OCI-LY1 (cell line): ENCODE results near the gene NCAPD2.
A peak's percentile ranks its signal among the peaks of the same experiment; 100 is the strongest.

Experiments used
- H2AFZ ChIP-seq: fragments of 200-600 bp; sonication (generic), shearing (Covaris generic); 2 replicates; pipeline ENCODE4 v1.6.0; 2014; ENCODE audit warnings: antibody characterized with exemption, mild to moderate bottlenecking, low read length
- H3F3A ChIP-seq: fragments of 200-600 bp; sonication (generic), shearing (Covaris generic); 2 replicates; pipeline ENCODE4 v1.6.0; 2014; ENCODE audit warnings: mild to moderate bottlenecking, antibody characterized with exemption, low read length, moderate library complexity; ENCODE audit not compliant: insufficient read depth
- H3K27ac ChIP-seq: fragments of 200-600 bp; sonication (generic); 2 replicates; pipeline ENCODE4 v1.5.1; 2014; ENCODE audit warnings: low read length, mixed run types, mild to moderate bottlenecking, low read depth; ENCODE audit not compliant: poor library complexity, severe bottlenecking
- H3K27me3 ChIP-seq: fragments of 200-600 bp; sonication (generic); 2 replicates; pipeline ENCODE4 v1.6.0; 2014; ENCODE audit warnings: antibody characterized with exemption, mild to moderate bottlenecking, low read length, moderate library complexity; ENCODE audit not compliant: insufficient read depth
- H3K36me3 ChIP-seq: fragments of 200-600 bp; sonication (generic); 2 replicates; pipeline ENCODE4 v1.6.1; 2014; ENCODE audit warnings: mild to moderate bottlenecking, antibody characterized with exemption, low read length, moderate library complexity, mixed read lengths; ENCODE audit not compliant: insufficient read depth
- H3K4me1 ChIP-seq: fragments of 200-600 bp; sonication (generic); 2 replicates; pipeline ENCODE4 v1.5.1; 2014; ENCODE audit warnings: mild to moderate bottlenecking, low read length, moderate library complexity; ENCODE audit not compliant: insufficient read depth, severe bottlenecking
- H3K4me2 ChIP-seq: fragments of 200-600 bp; sonication (generic), shearing (Covaris generic); 2 replicates; pipeline ENCODE4 v1.6.1; 2014; ENCODE audit warnings: low read length
- H3K4me3 ChIP-seq: fragments of 200-600 bp; sonication (generic); 2 replicates; pipeline ENCODE4 v1.5.1; 2014; ENCODE audit warnings: low read length, low read depth, mild to moderate bottlenecking, mixed read lengths; ENCODE audit not compliant: poor library complexity, severe bottlenecking
- H3K79me2 ChIP-seq: fragments of 200-600 bp; shearing (Covaris generic); 2 replicates; pipeline ENCODE4 v1.6.1; 2016; ENCODE audit warnings: mixed run types, low read length, mixed read lengths; ENCODE audit not compliant: insufficient read depth
- H3K9ac ChIP-seq: fragments of 200-600 bp; sonication (generic), shearing (Covaris generic); 2 replicates; pipeline ENCODE4 v1.6.1; 2014; ENCODE audit warnings: mild to moderate bottlenecking, low read length, mixed read lengths
- H3K9me2 ChIP-seq: fragments of 200-600 bp; sonication (generic), shearing (Covaris generic); 2 replicates; pipeline ENCODE4 v1.6.1; 2014; ENCODE audit warnings: low read depth, mild to moderate bottlenecking, low read length, mixed read lengths
- H3K9me3 ChIP-seq: fragments of 200-600 bp; shearing (Covaris generic); 2 replicates; pipeline ENCODE4 v1.6.1; 2014; ENCODE audit warnings: low read length, mixed read lengths
- H4K20me1 ChIP-seq: fragments of 200-600 bp; sonication (generic), shearing (Covaris generic); 2 replicates; pipeline ENCODE4 v1.6.0; 2016; ENCODE audit warnings: mild to moderate bottlenecking, low read length; ENCODE audit not compliant: insufficient read depth
- EZH2 ChIP-seq: fragments of 200-600 bp; sonication (generic), shearing (Covaris generic); IDR thresholded peaks from 2 replicates; pipeline ENCODE4 v1.8.0; 2017; ENCODE audit warnings: borderline replicate concordance, mixed run types, mild to moderate bottlenecking, antibody characterized with exemption, low read length, moderate library complexity, mixed read lengths
- TF ChIP-seq, protein P1 (sequence below): fragments of 200-600 bp; sonication (generic), shearing (Covaris generic); IDR thresholded peaks from 2 replicates; pipeline ENCODE4 v1.5.1; 2017; ENCODE audit warnings: mild to moderate bottlenecking, antibody characterized with exemption, low read length, moderate library complexity, mixed read lengths

Gene NCAPD2

DNA sequence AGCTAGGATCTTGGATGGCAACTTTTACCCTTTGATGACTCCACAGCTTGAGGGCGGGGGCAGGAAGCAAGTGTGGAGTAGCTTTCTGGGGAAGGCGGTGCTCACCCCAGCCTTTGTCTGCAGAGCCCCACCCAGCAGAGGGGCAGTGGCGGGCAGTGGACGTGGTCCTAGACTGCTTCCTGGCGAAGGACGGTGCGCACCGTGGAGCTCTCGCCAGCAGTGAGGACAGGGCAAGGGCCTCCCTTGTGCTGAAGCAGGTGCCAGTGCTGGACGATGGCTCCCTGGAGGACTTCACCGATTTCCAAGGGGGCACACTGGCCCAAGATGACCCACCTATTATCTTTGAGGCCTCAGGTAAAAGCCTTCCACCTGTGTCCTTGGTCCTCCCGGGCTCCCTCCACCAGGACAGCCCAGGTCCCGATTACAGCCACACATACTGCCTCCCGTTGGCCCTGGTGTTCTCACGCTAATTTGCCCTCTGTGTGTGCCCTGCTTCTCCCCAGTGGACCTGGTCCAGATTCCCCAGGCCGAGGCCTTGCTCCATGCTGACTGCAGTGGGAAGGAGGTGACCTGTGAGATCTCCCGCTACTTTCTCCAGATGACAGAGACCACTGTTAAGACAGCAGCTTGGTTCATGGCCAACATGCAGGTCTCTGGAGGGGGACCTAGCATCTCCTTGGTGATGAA, 40.8 kb upstream of the NCAPD2 start:
- peaks cover 63% of the 10 kb centered on the region for H3K36me3 ChIP-seq
- H3K4me1 ChIP-seq, result peaks cover 47% of the 10 kb centered on the region
- no peaks in the 10 kb centered on the region for H3K9me2 ChIP-seq
- H3K4me3 ChIP-seq, result peak overlapping the region; percentile 57
- H2AFZ ChIP-seq, result no peak overlapping the region
- H4K20me1 ChIP-seq, result no peaks in the 10 kb centered on the region
- H3K9me3 ChIP-seq, result no peaks in the 10 kb centered on the region
- H3F3A ChIP-seq, result no peaks in the 10 kb centered on the region
- TF ChIP-seq EZH2, result no peak
- TF ChIP-seq, protein P1, sequence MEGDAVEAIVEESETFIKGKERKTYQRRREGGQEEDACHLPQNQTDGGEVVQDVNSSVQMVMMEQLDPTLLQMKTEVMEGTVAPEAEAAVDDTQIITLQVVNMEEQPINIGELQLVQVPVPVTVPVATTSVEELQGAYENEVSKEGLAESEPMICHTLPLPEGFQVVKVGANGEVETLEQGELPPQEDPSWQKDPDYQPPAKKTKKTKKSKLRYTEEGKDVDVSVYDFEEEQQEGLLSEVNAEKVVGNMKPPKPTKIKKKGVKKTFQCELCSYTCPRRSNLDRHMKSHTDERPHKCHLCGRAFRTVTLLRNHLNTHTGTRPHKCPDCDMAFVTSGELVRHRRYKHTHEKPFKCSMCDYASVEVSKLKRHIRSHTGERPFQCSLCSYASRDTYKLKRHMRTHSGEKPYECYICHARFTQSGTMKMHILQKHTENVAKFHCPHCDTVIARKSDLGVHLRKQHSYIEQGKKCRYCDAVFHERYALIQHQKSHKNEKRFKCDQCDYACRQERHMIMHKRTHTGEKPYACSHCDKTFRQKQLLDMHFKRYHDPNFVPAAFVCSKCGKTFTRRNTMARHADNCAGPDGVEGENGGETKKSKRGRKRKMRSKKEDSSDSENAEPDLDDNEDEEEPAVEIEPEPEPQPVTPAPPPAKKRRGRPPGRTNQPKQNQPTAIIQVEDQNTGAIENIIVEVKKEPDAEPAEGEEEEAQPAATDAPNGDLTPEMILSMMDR, result no peak
- H3K27me3 ChIP-seq, result no peaks in the 10 kb centered on the region
- no peaks in the 10 kb centered on the region for H3K79me2 ChIP-seq
- H3K9ac ChIP-seq, result peak overlapping the region; percentile 74
- peak overlapping the region; percentile 99 for H3K27ac ChIP-seq
- H3K4me2 ChIP-seq, result peak overlapping the region; percentile 68

DNA sequence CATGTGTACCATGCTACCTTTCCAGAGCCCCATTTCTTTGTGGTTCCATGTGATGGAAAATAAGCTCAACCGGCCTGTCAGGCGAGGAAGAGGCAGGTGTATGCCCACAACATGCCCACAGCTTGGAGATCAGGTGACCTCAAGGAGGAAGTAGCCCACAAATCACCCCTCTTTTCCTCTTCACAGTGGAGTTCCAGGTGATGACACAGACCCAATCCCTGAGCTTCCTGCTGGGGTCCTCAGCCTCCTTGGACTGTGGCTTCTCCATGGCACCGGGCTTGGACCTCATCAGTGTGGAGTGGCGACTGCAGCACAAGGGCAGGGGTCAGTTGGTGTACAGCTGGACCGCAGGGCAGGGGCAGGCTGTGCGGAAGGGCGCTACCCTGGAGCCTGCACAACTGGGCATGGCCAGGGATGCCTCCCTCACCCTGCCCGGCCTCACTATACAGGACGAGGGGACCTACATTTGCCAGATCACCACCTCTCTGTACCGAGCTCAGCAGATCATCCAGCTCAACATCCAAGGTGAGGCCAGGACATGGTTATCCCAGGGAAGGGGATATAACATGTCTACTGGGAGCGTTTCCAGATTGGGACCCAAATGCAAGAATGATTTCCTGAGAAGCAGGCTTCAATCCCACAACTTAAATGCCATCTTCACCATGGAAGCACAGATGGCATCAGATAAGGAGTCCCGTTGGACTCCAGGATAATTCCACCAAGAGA, 36.5 kb upstream of the NCAPD2 start:
- H2AFZ ChIP-seq, result no peak overlapping the region
- H3K9me2 ChIP-seq, result no peaks in the 10 kb centered on the region
- H4K20me1 ChIP-seq, result no peaks in the 10 kb centered on the region
- H3K36me3 ChIP-seq, result peaks cover 84% of the 10 kb centered on the region
- no peaks in the 10 kb centered on the region for H3K79me2 ChIP-seq
- H3K27me3 ChIP-seq, result no peaks in the 10 kb centered on the region
- peak overlapping the region; percentile 69 for H3K27ac ChIP-seq
- no peak overlapping the region for H3K4me2 ChIP-seq
- no peak for TF ChIP-seq EZH2
- TF ChIP-seq, protein P1, result no peak
- 0 out of 2 replicates have a peak, but pooled peaks cover 3% of the 10 kb centered on the region for H3F3A ChIP-seq
- no peak overlapping the region for H3K4me3 ChIP-seq
- H3K9me3 ChIP-seq, result no peaks in the 10 kb centered on the region
- peaks cover 39% of the 10 kb centered on the region for H3K4me1 ChIP-seq
- no peak overlapping the region for H3K9ac ChIP-seq

DNA sequence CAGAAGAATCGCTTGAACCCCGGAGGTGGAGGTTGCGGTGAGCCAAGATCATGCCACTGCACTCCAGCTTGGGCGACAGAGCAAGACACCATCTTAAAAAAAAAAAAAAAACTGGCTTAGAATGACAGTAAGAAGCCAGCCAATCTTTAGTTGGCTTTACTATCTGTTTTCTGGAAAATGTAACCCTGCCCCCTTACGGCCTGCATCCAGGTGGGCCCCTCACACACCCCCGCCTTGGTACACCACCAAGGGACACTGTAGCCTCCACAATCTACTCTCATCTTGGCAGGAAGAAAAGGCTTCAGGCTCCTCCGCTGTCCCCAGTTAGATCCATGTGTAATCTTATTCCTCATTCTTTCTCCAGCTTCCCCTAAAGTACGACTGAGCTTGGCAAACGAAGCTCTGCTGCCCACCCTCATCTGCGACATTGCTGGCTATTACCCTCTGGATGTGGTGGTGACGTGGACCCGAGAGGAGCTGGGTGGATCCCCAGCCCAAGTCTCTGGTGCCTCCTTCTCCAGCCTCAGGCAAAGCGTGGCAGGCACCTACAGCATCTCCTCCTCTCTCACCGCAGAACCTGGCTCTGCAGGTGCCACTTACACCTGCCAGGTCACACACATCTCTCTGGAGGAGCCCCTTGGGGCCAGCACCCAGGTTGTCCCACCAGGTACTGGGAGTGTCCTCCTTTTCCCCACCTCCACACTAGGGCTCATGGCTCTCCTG, 35.5 kb upstream of the NCAPD2 start:
- peak overlapping the region; percentile 49 for H3K27ac ChIP-seq
- H2AFZ ChIP-seq, result no peak overlapping the region
- H3K79me2 ChIP-seq, result no peaks in the 10 kb centered on the region
- H3K9ac ChIP-seq, result no peak overlapping the region
- no peaks in the 10 kb centered on the region for H3K27me3 ChIP-seq
- H3K9me3 ChIP-seq, result no peaks in the 10 kb centered on the region
- H4K20me1 ChIP-seq, result no peaks in the 10 kb centered on the region
- H3K4me2 ChIP-seq, result no peak overlapping the region
- TF ChIP-seq, protein P1, result no peak
- TF ChIP-seq EZH2, result no peak
- no peaks in the 10 kb centered on the region for H3K9me2 ChIP-seq
- H3K4me1 ChIP-seq, result peaks cover 39% of the 10 kb centered on the region
- 0 out of 2 replicates have a peak, but pooled peaks cover 3% of the 10 kb centered on the region for H3F3A ChIP-seq
- no peak overlapping the region for H3K4me3 ChIP-seq
- H3K36me3 ChIP-seq, result peaks cover 85% of the 10 kb centered on the region
